ENCODE data around the gene UTF1. TPM values are rescaled to one million over a fixed set of nuclear protein-coding genes. Genes with fewer than 3 reads are reported as not detected.

Gene UTF1
- total RNA-seq, 4 donors from 2014 or later, result not detected

- no peak for TF ChIP-seq CTCF (IDR thresholded peaks at IDR 0.05; ENCODE audit: low read depth)
These were observed 27.9 kb upstream of the UTF1 start for GRCh38 chr10:133201948-133202725.

GRCh38 chr10:133202778-133203651, 27.0 kb upstream of the UTF1 start:
- TF ChIP-seq CTCF (IDR thresholded peaks at IDR 0.05; ENCODE audit: low read depth), result no peak

- TF ChIP-seq CTCF (IDR thresholded peaks at IDR 0.05; ENCODE audit: low read depth), result no peak
These were observed 26.3 kb upstream of the UTF1 start for GRCh38 chr10:133203652-133204195.

GRCh38 chr10:133204226-133205015, 25.6 kb upstream of the UTF1 start:
- no peak for TF ChIP-seq CTCF (IDR thresholded peaks at IDR 0.05; ENCODE audit: low read depth)

GRCh38 chr10:133205146-133205545, 24.9 kb upstream of the UTF1 start:
- no peak for TF ChIP-seq CTCF (IDR thresholded peaks at IDR 0.05; ENCODE audit: low read depth)

- TF ChIP-seq CTCF (IDR thresholded peaks at IDR 0.05; ENCODE audit: low read depth), result no peak
These were observed 23.5 kb upstream of the UTF1 start for GRCh38 chr10:133206356-133207040.
